ENCODE results near the gene PNPO.

DNA sequence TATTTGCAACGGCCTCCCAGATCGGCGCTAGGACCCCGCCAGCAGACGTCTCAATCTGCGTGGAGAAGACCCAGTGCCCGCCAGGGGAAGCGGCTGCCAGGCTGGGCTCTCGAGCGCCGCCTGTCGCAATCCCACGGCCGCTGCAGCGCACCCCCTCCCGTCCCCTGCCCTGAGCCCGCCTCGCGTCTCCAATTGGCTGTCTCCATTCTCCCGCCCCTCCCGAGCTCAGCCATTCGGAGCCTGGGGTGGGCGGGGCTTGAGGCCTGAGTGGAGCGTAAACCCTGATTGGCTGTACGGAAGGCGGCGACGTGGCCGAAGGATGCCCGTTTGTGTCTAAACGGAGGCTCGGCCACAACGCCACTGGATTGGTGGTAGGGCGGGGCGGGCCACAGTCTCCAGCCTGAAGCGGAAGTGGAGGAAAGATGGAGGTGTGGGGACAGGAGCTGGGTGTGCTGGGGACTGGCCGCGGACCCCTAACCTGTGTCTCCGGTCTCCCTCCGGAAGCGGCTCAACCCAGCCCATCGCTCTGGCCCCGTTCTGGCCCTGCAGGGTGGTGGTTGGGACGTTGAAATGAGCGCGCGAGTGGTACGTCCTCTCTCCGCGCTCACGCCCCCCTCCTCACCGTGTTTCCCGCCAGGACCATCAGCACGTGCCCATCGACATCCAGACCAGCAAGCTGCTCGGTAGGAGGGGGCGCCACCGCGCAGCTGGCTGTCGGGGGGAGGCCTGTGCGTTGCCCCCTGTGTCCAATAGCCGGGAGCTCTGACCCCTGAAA lies 29.5 kb downstream of the PNPO start, which contains the start of gene CDK5RAP3:
- TF ChIP-seq, protein P1, sequence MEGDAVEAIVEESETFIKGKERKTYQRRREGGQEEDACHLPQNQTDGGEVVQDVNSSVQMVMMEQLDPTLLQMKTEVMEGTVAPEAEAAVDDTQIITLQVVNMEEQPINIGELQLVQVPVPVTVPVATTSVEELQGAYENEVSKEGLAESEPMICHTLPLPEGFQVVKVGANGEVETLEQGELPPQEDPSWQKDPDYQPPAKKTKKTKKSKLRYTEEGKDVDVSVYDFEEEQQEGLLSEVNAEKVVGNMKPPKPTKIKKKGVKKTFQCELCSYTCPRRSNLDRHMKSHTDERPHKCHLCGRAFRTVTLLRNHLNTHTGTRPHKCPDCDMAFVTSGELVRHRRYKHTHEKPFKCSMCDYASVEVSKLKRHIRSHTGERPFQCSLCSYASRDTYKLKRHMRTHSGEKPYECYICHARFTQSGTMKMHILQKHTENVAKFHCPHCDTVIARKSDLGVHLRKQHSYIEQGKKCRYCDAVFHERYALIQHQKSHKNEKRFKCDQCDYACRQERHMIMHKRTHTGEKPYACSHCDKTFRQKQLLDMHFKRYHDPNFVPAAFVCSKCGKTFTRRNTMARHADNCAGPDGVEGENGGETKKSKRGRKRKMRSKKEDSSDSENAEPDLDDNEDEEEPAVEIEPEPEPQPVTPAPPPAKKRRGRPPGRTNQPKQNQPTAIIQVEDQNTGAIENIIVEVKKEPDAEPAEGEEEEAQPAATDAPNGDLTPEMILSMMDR (IDR thresholded peaks at IDR 0.05) = peak in 6 of 7 experiments; percentile 86 to 99 (median 96)
- TF ChIP-seq EP300 (IDR thresholded peaks at IDR 0.05) = no peak
